GM19099 (cell line): Measurements from ENCODE around the gene RAD52.

Experiments used
- POLR2A ChIP-seq: IDR thresholded peaks from 3 replicates; pipeline ENCODE4 v1.6.1; 2011; ENCODE audit warnings: low read depth; ENCODE audit not compliant: insufficient read length; ENCODE audit errors: extremely low read depth

Gene RAD52

GRCh38 chr12:943051-943450, 6.4 kb downstream of the RAD52 start:
- TF ChIP-seq POLR2A: no peak

DNA sequence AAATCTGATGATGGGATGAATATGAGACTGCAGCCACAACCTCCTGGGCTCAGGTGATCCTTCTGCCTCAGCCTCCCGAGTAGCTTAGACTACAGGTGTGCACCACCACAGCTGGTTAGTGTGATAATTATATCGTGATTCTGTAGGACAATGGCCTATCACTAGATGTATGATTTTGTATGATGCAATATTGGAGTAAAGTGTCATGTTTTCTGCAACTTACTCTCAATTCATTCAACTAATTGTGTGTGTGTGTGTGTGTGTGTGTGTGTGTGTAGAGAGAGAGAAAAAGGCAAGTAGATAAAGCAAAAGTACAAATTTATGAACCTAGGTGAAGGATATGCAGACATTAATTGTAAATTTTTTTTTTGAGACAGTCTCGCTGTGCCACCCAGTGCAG, 10.7 kb downstream of the RAD52 start:
- TF ChIP-seq POLR2A: no peak

DNA sequence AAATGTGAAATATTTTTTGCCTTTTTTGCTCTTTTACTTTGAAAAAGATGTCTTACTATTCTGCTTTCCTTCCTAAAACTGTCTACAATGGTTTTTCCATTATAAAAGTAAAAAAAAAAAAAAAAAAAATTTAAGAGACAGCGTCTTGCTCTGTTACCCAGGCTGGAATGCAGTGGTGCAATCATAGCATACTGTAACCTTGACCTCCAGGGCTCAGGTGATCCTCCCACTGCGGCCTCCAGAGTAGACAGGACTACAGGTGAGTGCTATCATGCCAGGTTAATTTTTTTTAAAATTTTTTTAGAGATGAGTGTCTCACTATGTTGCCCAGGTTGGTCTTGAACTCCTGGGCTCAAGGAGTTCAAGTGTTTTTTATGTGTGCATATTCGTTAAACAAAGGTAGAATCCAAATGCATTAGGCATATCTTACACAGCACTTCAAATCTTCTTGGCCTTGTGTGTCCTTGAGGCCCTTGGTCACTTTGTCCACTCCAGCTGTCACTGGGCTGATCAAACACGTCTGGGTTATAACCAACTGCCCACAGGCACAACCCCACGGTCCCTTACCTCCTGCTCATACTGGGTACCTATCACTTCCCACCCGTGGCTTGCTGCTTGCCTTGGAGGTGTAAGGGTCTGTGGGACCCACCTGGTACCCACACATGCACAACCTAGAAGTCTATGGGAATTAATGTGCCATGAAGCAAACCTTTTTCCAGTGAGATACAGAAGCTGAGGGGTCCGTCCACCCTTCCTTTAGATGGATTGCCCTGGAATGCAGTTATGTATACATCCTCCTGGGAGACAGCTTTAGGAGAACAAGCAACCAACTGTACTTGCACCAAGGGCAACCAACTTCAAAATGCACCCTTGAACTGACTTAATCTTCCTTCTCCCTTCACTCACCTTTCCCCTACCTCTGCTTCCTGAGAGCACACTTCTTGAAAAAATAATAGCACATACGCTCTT, 12.8 kb downstream of the RAD52 start:
- no peak for TF ChIP-seq POLR2A

GRCh38 chr12:931591-931990, 17.9 kb downstream of the RAD52 start:
- TF ChIP-seq POLR2A: no peak

- no peak for TF ChIP-seq POLR2A
Measured at GRCh38 chr12:931060-931459, 18.4 kb downstream of the RAD52 start.

DNA sequence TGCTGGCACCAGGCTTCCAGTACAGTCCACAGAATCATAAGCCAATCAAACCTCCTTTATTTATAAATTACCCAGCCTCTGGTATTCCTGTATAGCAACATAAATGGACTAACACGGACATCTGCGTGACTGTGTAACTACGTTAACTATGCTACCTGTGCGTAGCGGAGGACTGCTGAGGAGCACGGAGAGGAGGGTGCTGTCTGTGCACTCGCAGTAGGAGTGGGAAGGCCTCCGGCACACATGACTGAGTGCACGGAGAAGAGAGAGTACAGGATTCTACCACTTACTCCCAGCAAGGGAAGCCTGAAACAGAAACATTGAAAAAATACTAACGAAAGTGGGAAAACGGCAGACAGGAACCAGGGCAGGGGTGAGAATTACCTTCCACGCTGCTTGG, 22.9 kb downstream of the RAD52 start:
- TF ChIP-seq POLR2A: no peak

- no peak for TF ChIP-seq POLR2A
Measured at GRCh38 chr12:922285-922684, 27.2 kb downstream of the RAD52 start.

- TF ChIP-seq POLR2A: no peak
Measured at GRCh38 chr12:920676-921075, 28.8 kb downstream of the RAD52 start.

DNA sequence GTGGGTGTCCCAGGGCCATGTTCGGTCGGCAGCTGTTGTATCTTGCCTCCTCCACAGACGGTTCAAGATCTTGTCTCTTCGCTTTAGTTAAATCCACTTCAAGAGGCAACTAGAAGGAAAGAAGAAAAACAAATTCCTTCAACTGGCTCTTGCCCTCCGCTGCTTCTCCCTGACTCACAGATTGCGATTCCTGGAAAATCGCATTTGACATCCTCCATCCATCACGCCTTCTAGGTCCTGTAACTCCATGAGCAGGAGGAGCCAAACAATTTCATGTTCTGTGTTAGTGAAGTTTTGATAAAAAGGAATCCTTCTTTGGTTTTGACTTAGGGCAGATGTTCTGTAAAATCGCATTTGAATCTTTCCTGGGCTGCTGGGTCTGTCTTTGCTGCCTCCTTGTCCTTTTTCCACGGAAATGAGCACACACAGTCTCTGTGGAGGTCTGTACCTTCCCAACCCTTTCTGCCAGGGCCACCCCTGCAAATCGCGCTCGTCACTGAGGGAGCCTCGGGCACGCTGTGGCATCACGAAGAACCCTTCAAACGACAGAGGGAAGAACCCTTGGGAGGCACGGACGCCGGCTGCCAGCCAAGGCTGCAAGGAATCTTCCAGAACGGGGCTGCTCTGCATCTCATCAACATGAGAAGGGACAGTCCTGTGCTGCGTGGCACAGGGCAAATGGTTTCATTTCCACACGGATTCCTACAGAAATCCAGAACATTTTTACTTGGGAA, 32.6 kb downstream of the RAD52 start:
- no peak for TF ChIP-seq POLR2A

- TF ChIP-seq POLR2A: no peak
Measured at GRCh38 chr12:916240-916639, 33.3 kb downstream of the RAD52 start.

DNA sequence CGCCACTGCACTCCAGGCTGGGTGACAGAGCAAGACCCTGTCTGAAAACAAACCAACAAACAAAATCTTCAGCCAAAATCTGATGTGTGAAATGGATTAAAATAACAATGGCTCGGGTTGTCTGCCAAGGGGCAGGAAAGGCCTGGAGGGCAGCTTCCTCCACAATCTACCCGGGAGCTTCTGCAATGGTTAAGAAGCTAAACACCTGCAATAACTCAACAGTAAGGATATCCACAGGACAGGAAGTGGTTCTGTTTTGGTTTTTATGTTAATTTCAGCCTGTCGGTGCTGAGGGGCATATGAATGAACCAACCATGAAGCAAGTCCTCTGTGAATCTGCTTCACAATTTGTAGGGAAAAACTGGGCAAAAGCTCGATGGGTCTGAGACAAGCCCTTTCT, 34.4 kb downstream of the RAD52 start:
- TF ChIP-seq POLR2A: no peak

DNA sequence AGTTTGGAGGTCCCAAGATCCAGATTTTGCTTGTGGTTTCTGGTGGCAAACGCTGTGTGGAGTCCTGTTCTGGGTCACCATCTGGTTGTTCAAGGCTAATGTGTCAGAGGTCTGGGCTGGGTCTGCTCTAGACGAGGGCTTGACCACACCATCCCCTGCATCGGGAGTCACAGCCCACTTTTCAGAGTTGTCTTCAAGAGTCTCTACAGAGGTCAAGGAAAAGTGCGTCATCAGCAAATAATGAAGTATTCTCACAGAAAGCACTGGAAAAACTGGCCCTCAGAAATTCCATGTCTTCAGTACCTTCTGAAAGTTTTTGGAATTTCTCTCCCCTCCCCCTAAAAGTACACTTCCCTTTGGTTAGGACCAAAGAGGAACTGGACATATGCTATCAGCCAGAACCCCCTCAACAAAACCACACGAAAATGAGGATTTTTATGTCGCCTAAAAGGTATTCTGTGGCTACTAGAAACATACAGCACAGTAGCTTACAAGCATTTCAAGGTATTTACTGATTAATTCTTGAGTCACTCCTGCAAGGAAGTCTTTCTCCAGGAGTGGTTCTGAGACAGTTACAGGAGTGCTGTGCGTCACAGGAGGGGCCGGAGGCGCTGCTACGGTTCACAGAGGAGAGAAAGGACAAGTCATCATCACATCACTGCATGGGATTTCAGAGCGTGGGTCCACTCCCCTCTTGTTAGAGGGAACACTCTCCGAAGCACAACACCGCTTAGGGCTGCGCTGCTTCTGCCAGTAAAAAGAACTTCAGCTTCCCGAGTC, 35.4 kb downstream of the RAD52 start:
- no peak for TF ChIP-seq POLR2A

DNA sequence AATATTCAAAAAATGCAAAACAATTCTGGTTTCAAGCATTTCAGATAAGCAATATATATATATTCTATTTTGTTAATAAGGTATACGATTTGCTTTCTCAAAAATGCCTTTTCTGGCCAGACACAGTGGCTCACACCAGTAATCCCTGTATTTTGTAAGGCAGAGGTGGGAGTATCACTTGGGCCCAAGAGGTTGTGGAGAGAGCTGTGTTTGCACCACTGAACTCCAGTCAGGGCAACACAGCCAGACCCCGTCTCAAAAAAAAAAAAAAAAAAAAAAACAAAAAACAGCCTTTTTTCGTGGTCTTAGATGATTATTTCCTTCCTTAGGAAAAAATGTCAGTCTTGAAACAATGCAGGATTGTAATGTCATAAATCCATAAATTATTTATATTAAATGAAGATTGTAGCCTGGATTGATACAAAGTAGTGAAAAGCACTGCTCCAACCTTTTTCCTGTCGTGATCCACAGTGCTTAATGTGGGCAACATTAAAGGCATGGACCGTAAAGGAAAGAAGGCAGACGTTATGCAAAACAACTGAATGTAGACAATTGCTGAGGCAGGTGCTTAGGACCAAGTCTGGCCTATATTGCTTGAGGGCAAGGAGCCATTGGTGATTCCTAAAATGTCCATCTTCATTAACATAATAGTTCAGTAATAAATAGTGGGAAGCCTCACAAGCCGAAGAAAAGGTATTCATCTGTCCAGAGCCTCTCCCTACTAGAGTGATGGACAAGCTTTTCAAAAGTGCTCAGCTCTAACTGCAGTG, 36.8 kb downstream of the RAD52 start:
- no peak for TF ChIP-seq POLR2A

GRCh38 chr12:911191-911826, 38.2 kb downstream of the RAD52 start:
- no peak for TF ChIP-seq POLR2A
